ENCODE measurements around the gene PELI2.
"Not testable (repeated sequence)": the region's sequence is repeated elsewhere in the genome, so short reads cannot be mapped to it uniquely, and the experiment has no call there.

PELI2 gene

GRCh38 chr14:56145181-56145769 is 27.1 kb downstream of the PELI2 start:
- no peak for DNase-seq

GRCh38 chr14:56145965-56146364 is 27.8 kb downstream of the PELI2 start:
- DNase-seq, result no peak

GRCh38 chr14:56147449-56147848 is 29.2 kb downstream of the PELI2 start:
- DNase-seq, result no peak

- DNase-seq, result no peak
Measured at GRCh38 chr14:56147986-56148901, 30.0 kb downstream of the PELI2 start.

GRCh38 chr14:56149151-56149550 is 30.9 kb downstream of the PELI2 start:
- DNase-seq, result no peak

DNA sequence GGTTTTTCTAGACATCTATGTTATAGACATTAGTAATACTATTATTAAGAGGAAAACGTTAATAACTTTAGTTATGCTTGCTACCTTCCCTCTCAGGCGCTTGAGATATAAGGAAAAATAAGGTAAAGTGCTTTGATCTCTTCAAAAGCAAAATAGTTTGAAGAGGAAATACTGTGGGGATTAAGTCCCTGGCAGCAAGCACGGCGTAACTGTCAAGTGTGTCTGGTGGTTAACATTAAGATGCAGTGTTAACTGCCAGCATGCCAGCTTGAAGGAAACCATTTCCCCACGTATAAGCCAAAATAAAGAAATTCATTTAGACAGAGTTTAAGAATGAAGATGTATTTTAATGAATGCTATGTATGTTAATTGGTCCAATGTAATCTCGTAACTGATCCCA is 31.8 kb downstream of the PELI2 start:
- no peak for DNase-seq

DNA sequence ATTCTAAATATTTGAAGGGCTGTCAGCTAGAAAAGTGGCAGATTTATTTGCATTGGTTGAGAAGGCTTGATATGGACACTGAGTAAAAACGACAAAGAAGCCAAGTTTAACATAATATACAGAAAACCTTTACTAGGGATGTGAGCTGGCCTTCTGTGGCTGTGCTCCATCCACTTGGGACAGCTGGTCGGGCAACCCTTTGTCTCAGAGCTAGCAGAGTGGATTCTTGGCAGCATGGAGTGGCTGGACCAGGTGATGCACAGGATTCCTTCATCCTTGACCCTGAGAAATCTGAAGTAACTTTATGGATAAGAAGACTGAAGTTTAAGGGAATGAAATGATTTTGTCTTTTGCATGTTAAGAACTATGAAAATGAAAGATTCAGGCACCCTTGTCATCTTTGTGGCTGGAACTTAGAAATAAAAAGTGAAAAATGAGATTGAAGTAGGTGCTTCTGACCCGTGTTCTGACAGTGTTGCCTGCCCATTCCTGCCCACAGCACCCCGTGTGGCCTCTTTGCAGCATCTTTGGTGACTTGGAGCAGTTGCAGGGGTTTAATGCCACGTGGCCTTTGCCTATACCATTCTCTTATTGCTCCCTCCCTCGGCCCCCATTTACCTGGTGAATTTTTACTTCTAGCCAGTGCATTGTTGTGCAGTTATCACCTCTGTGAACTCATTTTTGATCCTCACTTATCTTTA is 32.6 kb downstream of the PELI2 start:
- no peak for DNase-seq

- no peak for DNase-seq
Measured at GRCh38 chr14:56152221-56152620, 34.0 kb downstream of the PELI2 start.

DNA sequence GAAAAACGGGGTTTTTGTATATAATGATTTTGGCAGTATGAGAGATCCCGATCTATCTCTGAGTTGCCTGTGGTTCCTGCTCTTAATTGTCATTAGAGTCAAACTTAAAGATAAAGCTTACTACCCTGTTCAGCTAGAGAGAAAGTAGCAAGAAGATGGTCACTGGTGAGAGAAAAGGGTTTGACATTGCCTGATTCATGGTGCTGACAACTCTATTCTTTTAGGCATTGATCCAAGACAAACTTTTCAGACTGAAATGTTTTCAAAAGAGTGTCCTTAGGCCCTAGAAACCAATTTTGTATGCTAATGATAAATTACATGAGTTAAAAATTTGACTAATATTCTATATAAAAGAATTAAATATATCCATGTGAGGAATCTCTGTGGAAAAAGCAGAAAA is 35.1 kb downstream of the PELI2 start:
- DNase-seq, result no peak

- no peak for DNase-seq
Measured at GRCh38 chr14:56154321-56154720, 36.1 kb downstream of the PELI2 start.

- DNase-seq, result no peak
Measured at GRCh38 chr14:56156096-56156495, 37.9 kb downstream of the PELI2 start.

DNA sequence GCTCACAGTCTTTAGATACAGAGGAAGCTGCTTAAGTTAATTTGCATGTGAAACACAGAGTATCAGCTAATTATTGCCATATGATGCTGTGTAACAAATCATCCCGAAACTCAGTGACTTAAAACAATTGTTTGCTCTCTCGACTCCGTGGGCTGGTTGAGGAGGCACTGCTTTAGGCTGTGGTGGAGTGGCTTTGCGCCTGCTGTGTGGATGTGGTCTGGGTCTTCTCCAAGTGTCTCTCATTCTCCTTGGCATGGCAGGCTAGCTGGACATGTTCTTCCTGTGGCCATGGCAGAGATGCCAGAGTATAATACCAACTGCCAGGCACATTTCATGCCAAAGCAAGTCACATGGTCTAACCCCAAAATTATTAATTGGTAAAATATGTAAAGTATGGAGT is 40.9 kb downstream of the PELI2 start:
- DNase-seq, result no peak

DNA sequence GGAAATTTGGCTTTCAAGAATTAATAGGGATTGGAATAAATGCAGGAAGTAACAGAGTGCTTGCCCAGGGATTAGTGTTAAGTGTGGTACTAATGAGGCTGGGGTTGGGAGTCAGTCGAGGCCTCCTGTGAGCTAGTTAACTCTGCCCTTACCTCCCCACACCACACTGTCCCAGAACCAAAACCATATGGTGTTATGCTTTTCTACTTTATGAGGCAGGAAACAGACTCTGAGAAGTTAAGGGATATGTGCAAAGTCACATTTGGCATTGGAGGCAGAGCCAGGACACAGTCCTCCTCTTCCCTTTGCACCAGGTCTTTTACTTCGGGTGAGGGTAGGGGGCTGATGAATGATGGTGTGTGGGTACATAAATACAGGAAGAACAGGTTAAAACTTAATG is 41.9 kb downstream of the PELI2 start:
- DNase-seq, result no peak

- no peak for DNase-seq
Measured at GRCh38 chr14:56161658-56162057, 43.4 kb downstream of the PELI2 start.

DNA sequence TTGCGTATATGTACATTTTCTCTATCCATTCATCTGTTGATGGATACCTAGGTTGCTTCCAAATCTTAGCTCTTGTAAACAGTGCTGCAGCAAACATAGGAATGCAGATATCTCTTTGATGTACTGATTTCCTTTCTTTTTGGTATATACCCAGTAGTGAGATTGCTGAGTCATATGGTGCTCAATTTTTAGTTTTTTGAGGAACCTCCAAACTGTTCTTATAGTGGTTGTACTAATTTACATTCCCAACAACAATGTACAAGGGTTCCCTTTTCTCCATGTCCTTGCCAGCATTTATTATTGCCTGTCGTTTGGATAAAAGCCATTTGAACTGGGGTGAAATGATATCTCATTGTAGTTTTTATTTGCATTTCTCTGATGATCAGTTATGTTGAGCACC is 44.3 kb downstream of the PELI2 start:
- DNase-seq, result no peak

GRCh38 chr14:56166579-56166978 is 48.4 kb downstream of the PELI2 start:
- not testable (repeated sequence) for DNase-seq

GRCh38 chr14:56168007-56168616 is 49.9 kb downstream of the PELI2 start:
- DNase-seq, result no peak

GRCh38 chr14:56170028-56170427 is 51.8 kb downstream of the PELI2 start:
- DNase-seq, result no peak

GRCh38 chr14:56170877-56171422 is 52.7 kb downstream of the PELI2 start:
- no peak for DNase-seq

- no peak for DNase-seq
Measured at GRCh38 chr14:56172074-56172473, 53.9 kb downstream of the PELI2 start.

GRCh38 chr14:56172571-56172971 is 54.4 kb downstream of the PELI2 start:
- DNase-seq, result no peak

DNA sequence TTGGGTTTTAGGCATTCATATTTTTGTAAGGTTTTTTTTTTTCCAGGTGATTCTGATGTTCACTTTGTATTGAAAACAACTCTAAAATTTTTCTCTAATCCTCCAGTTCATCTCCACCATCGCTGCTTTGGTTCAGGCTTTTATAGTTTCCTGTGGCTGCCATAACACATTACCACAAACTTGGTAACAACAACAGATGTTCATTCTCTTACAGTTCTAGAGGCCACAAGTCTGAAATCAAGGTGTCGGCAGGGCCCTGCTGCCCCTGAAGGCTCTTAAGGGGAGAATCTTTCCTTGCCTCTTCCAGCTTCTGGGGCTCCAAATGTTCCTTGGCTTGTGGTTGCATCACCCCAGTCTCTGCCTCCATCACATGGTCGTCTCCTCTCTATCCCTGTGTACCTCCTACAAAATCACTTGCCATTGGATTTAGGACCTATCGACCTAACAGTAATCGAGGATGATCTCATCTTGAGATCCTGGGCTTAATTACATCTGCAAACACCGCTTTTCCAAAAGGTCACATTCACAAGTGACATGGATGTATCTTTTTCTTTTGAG is 55.2 kb downstream of the PELI2 start:
- DNase-seq, result no peak

- no peak for DNase-seq
Measured at GRCh38 chr14:56175773-56176172, 57.6 kb downstream of the PELI2 start.
